Fibroblast of skin of back (primary cell): ENCODE measurements around the gene CRK.
A peak's percentile ranks its signal among the peaks of the same experiment; 100 is the strongest.
"Not testable (repeated sequence)": the region's sequence is repeated elsewhere in the genome, so short reads cannot be mapped to it uniquely, and the experiment has no call there.

Experiments used
- DNase-seq: peaks from one replicate; pipeline ENCODE4 v3.0.0-alpha.2; 2013

Gene CRK

GRCh38 chr17:1422885-1423284, 33.1 kb downstream of the CRK start:
- DNase-seq, result peak; percentile 97

GRCh38 chr17:1421470-1421869, 34.6 kb downstream of the CRK start:
- DNase-seq, result no peak

GRCh38 chr17:1420981-1421380, 35.1 kb downstream of the CRK start:
- no peak for DNase-seq

- no peak for DNase-seq
These were observed 35.9 kb downstream of the CRK start for GRCh38 chr17:1420163-1420562.

GRCh38 chr17:1418476-1418875, 37.6 kb downstream of the CRK start:
- DNase-seq, result not testable (repeated sequence)

GRCh38 chr17:1416414-1416813, 39.6 kb downstream of the CRK start:
- no peak for DNase-seq

GRCh38 chr17:1414634-1415033, 41.4 kb downstream of the CRK start:
- no peak for DNase-seq

GRCh38 chr17:1414001-1414574, 41.9 kb downstream of the CRK start:
- DNase-seq, result no peak

GRCh38 chr17:1413281-1413791, 42.7 kb downstream of the CRK start:
- DNase-seq, result peak; percentile 74

GRCh38 chr17:1412185-1413110, 43.6 kb downstream of the CRK start:
- no peak for DNase-seq

GRCh38 chr17:1402262-1402586, 53.8 kb downstream of the CRK start:
- DNase-seq, result no peak

GRCh38 chr17:1399679-1400512, 56.1 kb downstream of the CRK start, which contains the start of gene YWHAE:
Gene YWHAE, minus strand, starts transcription at chr17:1400222. Its CDS starts 112 bp downstream, at chr17:1400110.
- DNase-seq, result peak; percentile 96

- DNase-seq, result peak; percentile 56
These were observed 56.9 kb downstream of the CRK start for GRCh38 chr17:1398931-1399678.

GRCh38 chr17:1398028-1398427, 58.0 kb downstream of the CRK start:
- no peak for DNase-seq

GRCh38 chr17:1395876-1396665, 60.0 kb downstream of the CRK start:
- DNase-seq, result peak; percentile 22

GRCh38 chr17:1391577-1391976, 64.5 kb downstream of the CRK start:
- no peak for DNase-seq

- DNase-seq, result peak; percentile 36
These were observed 65.3 kb downstream of the CRK start for GRCh38 chr17:1390432-1391367.

GRCh38 chr17:1387490-1388227, 68.4 kb downstream of the CRK start:
- not testable (repeated sequence) for DNase-seq

- not testable (repeated sequence) for DNase-seq
These were observed 69.3 kb downstream of the CRK start for GRCh38 chr17:1386675-1387190.
